ENCODE results near the gene BNIP3. TPM values are rescaled to one million over a fixed set of nuclear protein-coding genes. Genes with fewer than 3 reads are reported as not detected.

The BNIP3 gene
- total RNA-seq, 1 experiment from 2014 or later = 24.9 TPM

DNA sequence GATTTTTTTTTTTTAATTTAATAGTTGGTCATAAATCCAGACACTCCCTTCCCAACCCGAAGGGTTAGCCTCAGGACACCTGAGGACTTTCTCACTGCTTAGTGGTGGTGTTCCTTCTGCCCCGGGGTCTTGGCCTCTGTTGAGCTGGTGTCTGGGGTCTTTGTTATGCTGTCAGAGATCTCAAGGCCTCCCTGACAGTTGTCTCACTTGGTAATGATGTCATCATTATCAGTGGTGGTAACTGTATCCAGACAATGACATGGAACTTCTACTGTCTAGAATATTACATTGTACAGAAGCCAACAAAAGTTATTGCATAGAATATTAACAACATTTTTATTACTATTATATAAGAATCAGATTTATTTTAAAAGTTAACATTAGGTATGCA, 48.0 kb downstream of the BNIP3 start:
- CTCF ChIA-PET = no interaction called here
- no peak for DNase-seq (ENCODE audit: low spot score)
- intact Hi-C loops (cut with micrococcal nuclease; ENCODE audit: unreplicated experiment) = no loop called here
- Histone ChIP-seq H3K9me3 (ENCODE audit: low read depth, low read length, poor library complexity, severe bottlenecking) (no peaks in the 10 kb centered on the region), H3K36me3 (ENCODE audit: insufficient read depth, low read length, poor library complexity, severe bottlenecking) (peaks cover 24% of the 10 kb centered on the region), H3K4me3 (ENCODE audit: low read depth, low read length, poor library complexity, severe bottlenecking) (no peak overlapping the region), H3K4me1 (ENCODE audit: insufficient read depth, low read length, poor library complexity, severe bottlenecking) (peaks cover 17% of the 10 kb centered on the region), H3K27me3 (replicated peaks; ENCODE audit: insufficient read depth, low read depth, low read length, poor library complexity) (no peaks in the 10 kb centered on the region), H3K27ac (ENCODE audit: low read depth, low read length, poor library complexity, severe bottlenecking) (peak overlapping the region; percentile 58)
- POLR2A ChIA-PET (ENCODE audit: low non-redundant PET) = no interaction called here
- BruUV-seq (replicated peaks) = no TSS peak
- TF ChIP-seq, protein P1, sequence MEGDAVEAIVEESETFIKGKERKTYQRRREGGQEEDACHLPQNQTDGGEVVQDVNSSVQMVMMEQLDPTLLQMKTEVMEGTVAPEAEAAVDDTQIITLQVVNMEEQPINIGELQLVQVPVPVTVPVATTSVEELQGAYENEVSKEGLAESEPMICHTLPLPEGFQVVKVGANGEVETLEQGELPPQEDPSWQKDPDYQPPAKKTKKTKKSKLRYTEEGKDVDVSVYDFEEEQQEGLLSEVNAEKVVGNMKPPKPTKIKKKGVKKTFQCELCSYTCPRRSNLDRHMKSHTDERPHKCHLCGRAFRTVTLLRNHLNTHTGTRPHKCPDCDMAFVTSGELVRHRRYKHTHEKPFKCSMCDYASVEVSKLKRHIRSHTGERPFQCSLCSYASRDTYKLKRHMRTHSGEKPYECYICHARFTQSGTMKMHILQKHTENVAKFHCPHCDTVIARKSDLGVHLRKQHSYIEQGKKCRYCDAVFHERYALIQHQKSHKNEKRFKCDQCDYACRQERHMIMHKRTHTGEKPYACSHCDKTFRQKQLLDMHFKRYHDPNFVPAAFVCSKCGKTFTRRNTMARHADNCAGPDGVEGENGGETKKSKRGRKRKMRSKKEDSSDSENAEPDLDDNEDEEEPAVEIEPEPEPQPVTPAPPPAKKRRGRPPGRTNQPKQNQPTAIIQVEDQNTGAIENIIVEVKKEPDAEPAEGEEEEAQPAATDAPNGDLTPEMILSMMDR (conservative IDR thresholded peaks at IDR 0.05; ENCODE audit: low read depth, low read length) = no peak
- TF ChIP-seq EZH2 (IDR thresholded peaks at IDR 0.05; ENCODE audit: borderline replicate concordance, low read depth, low read length, poor library complexity, severe bottlenecking) = no peak

DNA sequence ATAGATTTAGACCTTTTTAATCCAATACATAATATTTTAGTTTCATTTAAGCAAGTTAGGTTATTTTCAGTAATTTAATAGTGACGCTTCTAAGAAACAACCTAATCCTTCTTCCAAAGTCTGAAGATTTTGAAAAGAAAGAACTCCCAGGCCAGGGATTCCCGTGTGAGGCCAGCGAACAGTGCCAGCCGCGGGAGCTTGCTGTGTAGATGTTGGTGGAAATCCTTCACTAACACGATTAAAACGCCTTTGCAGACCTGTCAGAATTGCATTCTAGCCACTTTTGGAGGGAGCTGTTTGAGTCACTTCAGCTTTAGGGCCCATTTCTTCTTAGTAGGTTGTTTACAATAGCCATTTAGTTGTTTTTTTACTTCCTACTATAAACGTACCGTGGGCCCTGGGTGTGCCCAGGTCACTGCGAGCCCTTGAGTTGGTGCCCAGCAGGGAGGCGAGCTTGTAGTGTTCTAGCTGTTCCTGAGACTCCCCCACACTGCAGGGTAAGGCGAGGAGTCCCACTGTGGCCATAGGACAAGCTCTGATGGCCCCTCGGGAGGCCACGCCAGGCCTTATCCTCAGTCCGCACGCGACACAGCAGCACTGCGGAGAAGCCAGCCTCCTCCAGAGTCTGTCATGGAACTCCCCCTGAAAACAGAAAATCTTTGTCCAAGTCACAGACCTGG, 48.6 kb downstream of the BNIP3 start:
- no peaks in the 10 kb centered on the region for H3K27me3 ChIP-seq (replicated peaks; ENCODE audit: insufficient read depth, low read depth, low read length, poor library complexity)
- H3K9me3 ChIP-seq (ENCODE audit: low read depth, low read length, poor library complexity, severe bottlenecking) = no peaks in the 10 kb centered on the region
- BruUV-seq (replicated peaks) = no TSS peak
- H3K4me3 ChIP-seq (ENCODE audit: low read depth, low read length, poor library complexity, severe bottlenecking) = no peak overlapping the region
- H3K4me1 ChIP-seq (ENCODE audit: insufficient read depth, low read length, poor library complexity, severe bottlenecking) = peaks cover 20% of the 10 kb centered on the region
- ChIA-PET POLR2A (ENCODE audit: low non-redundant PET) (no interaction called here), CTCF (no interaction called here)
- H3K36me3 ChIP-seq (ENCODE audit: insufficient read depth, low read length, poor library complexity, severe bottlenecking) = peaks cover 19% of the 10 kb centered on the region
- peak overlapping the region; percentile 58 for H3K27ac ChIP-seq (ENCODE audit: low read depth, low read length, poor library complexity, severe bottlenecking)
- TF ChIP-seq, protein P1 (conservative IDR thresholded peaks at IDR 0.05; ENCODE audit: low read depth, low read length) = no peak
- no peak for TF ChIP-seq EZH2 (IDR thresholded peaks at IDR 0.05; ENCODE audit: borderline replicate concordance, low read depth, low read length, poor library complexity, severe bottlenecking)
- DNase-seq (ENCODE audit: low spot score) = peak; percentile 34
- intact Hi-C loops (cut with micrococcal nuclease; ENCODE audit: unreplicated experiment) = no loop called here

DNA sequence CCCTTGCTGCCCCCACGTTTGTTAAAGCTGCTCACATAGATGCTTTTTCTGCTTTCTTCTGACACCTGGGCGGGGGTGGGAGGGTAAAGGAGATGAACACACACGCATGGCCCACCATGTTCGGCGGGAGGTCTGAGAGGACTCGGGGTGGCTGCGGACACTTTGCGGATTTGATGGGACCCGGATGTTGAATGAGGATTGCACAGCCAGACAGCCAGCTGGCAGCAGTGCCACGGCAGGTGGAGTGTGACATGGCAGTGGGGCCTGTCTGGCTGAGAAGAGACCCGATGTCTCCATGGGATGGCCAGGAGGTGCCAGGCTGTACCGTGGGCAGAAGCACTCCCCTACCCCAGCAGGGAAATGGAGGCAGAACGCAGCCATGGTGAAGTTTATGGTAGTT, 49.7 kb downstream of the BNIP3 start:
- Histone ChIP-seq H3K4me1 (ENCODE audit: insufficient read depth, low read length, poor library complexity, severe bottlenecking) (peaks cover 31% of the 10 kb centered on the region), H3K9me3 (ENCODE audit: low read depth, low read length, poor library complexity, severe bottlenecking) (no peaks in the 10 kb centered on the region), H3K36me3 (ENCODE audit: insufficient read depth, low read length, poor library complexity, severe bottlenecking) (peaks cover 10% of the 10 kb centered on the region), H3K4me3 (ENCODE audit: low read depth, low read length, poor library complexity, severe bottlenecking) (no peak overlapping the region), H3K27ac (ENCODE audit: low read depth, low read length, poor library complexity, severe bottlenecking) (no peak overlapping the region), H3K27me3 (replicated peaks; ENCODE audit: insufficient read depth, low read depth, low read length, poor library complexity) (no peaks in the 10 kb centered on the region)
- POLR2A ChIA-PET (ENCODE audit: low non-redundant PET) = no interaction called here
- BruUV-seq (replicated peaks) = no TSS peak
- no peak for TF ChIP-seq EZH2 (IDR thresholded peaks at IDR 0.05; ENCODE audit: borderline replicate concordance, low read depth, low read length, poor library complexity, severe bottlenecking)
- TF ChIP-seq, protein P1 (conservative IDR thresholded peaks at IDR 0.05; ENCODE audit: low read depth, low read length) = no peak
- no peak for DNase-seq (ENCODE audit: low spot score)
- intact Hi-C loops (cut with micrococcal nuclease; ENCODE audit: unreplicated experiment) = no loop called here
- CTCF ChIA-PET = no interaction called here

Data from A673 (cell line).